Liver (tissue), 9 donors: ENCODE results near the gene IMPA2. TPM values are rescaled to one million over a fixed set of nuclear protein-coding genes. Genes with fewer than 3 reads are reported as not detected.
"Not testable (repeated sequence)": the region's sequence is repeated elsewhere in the genome, so short reads cannot be mapped to it uniquely, and the experiment has no call there.

ENCODE experiments used
- DNase-seq: peaks from one replicate; pipeline ENCODE4 v3.0.0-alpha.2; 2017; ENCODE audit warnings: low spot score
- H3K27ac ChIP-seq, 2 donors: one replicate each; pipeline ENCODE4 v1.7.0; 2013; ENCODE audit warnings: inconsistent platforms in 2 of 2, low read length in 2 of 2, control low read depth in 1 of 2, low read depth in 1 of 2, mild to moderate bottlenecking in 1 of 2
- H3K27me3 ChIP-seq, 4 donors: one replicate each; pipeline versions ENCODE4 v1.6.1 to v1.7.0; 2013; ENCODE audit warnings: low read length in 3 of 4, inconsistent platforms in 1 of 4, mild to moderate bottlenecking in 1 of 4, moderate library complexity in 1 of 4; ENCODE audit not compliant: control insufficient read depth in 4 of 4, insufficient read depth in 4 of 4
- H3K36me3 ChIP-seq, 4 donors: one replicate each; pipeline versions ENCODE4 v1.6.1 to v1.7.0; 2013; ENCODE audit warnings: low read length in 3 of 4, mild to moderate bottlenecking in 3 of 4, low read depth in 1 of 4, moderate library complexity in 1 of 4; ENCODE audit not compliant: control insufficient read depth in 4 of 4, insufficient read depth in 3 of 4
- H3K4me1 ChIP-seq, 4 donors: one replicate each; pipeline versions ENCODE4 v1.6.1 to v1.7.0; 2013; ENCODE audit warnings: low read length in 3 of 4, mild to moderate bottlenecking in 3 of 4, moderate library complexity in 1 of 4; ENCODE audit not compliant: control insufficient read depth in 4 of 4, insufficient read depth in 4 of 4
- H3K4me3 ChIP-seq, 3 donors: one replicate each; pipeline versions ENCODE4 v1.6.1 to v1.7.0; 2013; ENCODE audit warnings: low read length in 3 of 3, control low read depth in 1 of 3, low read depth in 1 of 3, mild to moderate bottlenecking in 1 of 3
- H3K9ac ChIP-seq, 2 donors: one replicate each; pipeline ENCODE4 v1.7.0; 2013; ENCODE audit warnings: low read length in 2 of 2, mild to moderate bottlenecking in 2 of 2, moderate library complexity in 2 of 2, control low read depth in 1 of 2, low read depth in 1 of 2
- H3K9me3 ChIP-seq, 4 donors: one replicate each; pipeline versions ENCODE4 v1.6.1 to v1.7.0; 2013; ENCODE audit warnings: low read length in 3 of 4; ENCODE audit not compliant: control insufficient read depth in 4 of 4
- CTCF ChIP-seq: fragments of 150-350 bp; IDR thresholded peaks from 2 replicates; pipeline ENCODE4 v1.5.1; 2017; ENCODE audit warnings: improper control_type of control experiment, low read depth, low read length; ENCODE audit not compliant: missing input control
- EGR1 ChIP-seq, 2 donors: IDR thresholded peaks; 2 replicates each; pipeline ENCODE4 v1.6.1; 2016 to 2018; ENCODE audit warnings: antibody characterized with exemption in 2 of 2, low read depth in 2 of 2
- FOXA1 ChIP-seq: IDR thresholded peaks from 2 replicates; pipeline ENCODE4 v1.6.1; 2016; ENCODE audit warnings: antibody characterized with exemption
- FOXA2 ChIP-seq: IDR thresholded peaks from 2 replicates; pipeline ENCODE4 v1.6.1; 2016; ENCODE audit warnings: antibody characterized with exemption
- GABPA ChIP-seq, 2 donors: IDR thresholded peaks in 1 of 2; conservative IDR thresholded peaks in 1 of 2; 2 replicates each; pipeline ENCODE4 v1.6.1; 2016; ENCODE audit warnings: antibody characterized with exemption in 2 of 2, mild to moderate bottlenecking in 1 of 2, moderate library complexity in 1 of 2
- HNF4A ChIP-seq, 2 donors: conservative IDR thresholded peaks; 2 replicates each; pipeline ENCODE4 v1.6.1; 2016; ENCODE audit warnings: antibody characterized with exemption in 2 of 2, mild to moderate bottlenecking in 2 of 2
- HNF4G ChIP-seq: IDR thresholded peaks from 2 replicates; pipeline ENCODE4 v1.6.1; 2016; ENCODE audit warnings: antibody characterized with exemption
- JUND ChIP-seq, 2 donors: IDR thresholded peaks; 2 replicates each; pipeline ENCODE4 v1.6.1; 2016; ENCODE audit warnings: antibody characterized with exemption in 2 of 2
- NR2F2 ChIP-seq: IDR thresholded peaks from 2 replicates; pipeline ENCODE4 v1.6.1; 2016; ENCODE audit warnings: antibody characterized with exemption
- RAD21 ChIP-seq, 2 donors: IDR thresholded peaks; 2 replicates each; pipeline ENCODE4 v1.6.1; 2016; ENCODE audit warnings: antibody characterized with exemption in 2 of 2, mild to moderate bottlenecking in 2 of 2
- REST ChIP-seq: IDR thresholded peaks from 2 replicates; pipeline ENCODE4 v1.6.1; 2016; ENCODE audit warnings: antibody characterized with exemption, mild to moderate bottlenecking
- RXRA ChIP-seq, 2 donors: IDR thresholded peaks; 2 replicates each; pipeline ENCODE4 v1.6.1; 2017 to 2018; ENCODE audit warnings: antibody characterized with exemption in 2 of 2, mild to moderate bottlenecking in 1 of 2
- SP1 ChIP-seq: IDR thresholded peaks from 2 replicates; pipeline ENCODE4 v1.6.1; 2018; ENCODE audit warnings: antibody characterized with exemption, mild to moderate bottlenecking
- TAF1 ChIP-seq: conservative IDR thresholded peaks from 2 replicates; pipeline ENCODE4 v1.6.1; 2016; ENCODE audit warnings: antibody characterized with exemption, mild to moderate bottlenecking
- YY1 ChIP-seq: IDR thresholded peaks from 2 replicates; pipeline ENCODE4 v1.6.1; 2016; ENCODE audit warnings: antibody characterized with exemption, mild to moderate bottlenecking
- ZBTB33 ChIP-seq: IDR thresholded peaks from 2 replicates; pipeline ENCODE4 v1.6.1; 2016; ENCODE audit warnings: antibody characterized with exemption
- WGBS: extraction: QIAGEN DNeasy Blood & Tissue Kit; methylation state at CpG from one replicate; pipeline ENCODE4 v1.1.7; 2013; 5-methylcytosine and 5-hydroxymethylcytosine counted together
- polyA plus RNA-seq, 2 donors: library from polyadenylated mRNA; stranded (reverse) in 1 of 2; unstranded in 1 of 2; fragments of 200-250 nt in 1 of 2; fragments of >200 nt in 1 of 2; fragmentation: Nextera tagmentation in 1 of 2; extraction: Ambion mirVana in 1 of 2; gene quantifications; one replicate each; pipeline versions ENCODE4 v1.2.1 to v1.2.3, GENCODE V29; 2013 to 2015
- total RNA-seq, 2 donors: library from RNA; depleted of rRNA; stranded (reverse); fragments of >200 nt; gene quantifications; one replicate each; pipeline ENCODE4 v1.2.3, GENCODE V29; 2014
- TF ChIP-seq, protein P1 (sequence below): IDR thresholded peaks from 2 replicates; pipeline ENCODE4 v1.6.1; 2016; ENCODE audit warnings: antibody characterized with exemption
- TF ChIP-seq, protein P2 (sequence below): IDR thresholded peaks from 2 replicates; pipeline ENCODE4 v1.6.1; 2016; ENCODE audit warnings: antibody characterized with exemption
- donor health status: healthy.
- donor health status: healthy.
- donor health status: healthy.
- donor health status: healthy.
- donor health status: healthy.

The IMPA2 gene
- total and polyA plus RNA-seq, 4 donors = 27.5 to 55.8 (median 48.2) TPM

DNA sequence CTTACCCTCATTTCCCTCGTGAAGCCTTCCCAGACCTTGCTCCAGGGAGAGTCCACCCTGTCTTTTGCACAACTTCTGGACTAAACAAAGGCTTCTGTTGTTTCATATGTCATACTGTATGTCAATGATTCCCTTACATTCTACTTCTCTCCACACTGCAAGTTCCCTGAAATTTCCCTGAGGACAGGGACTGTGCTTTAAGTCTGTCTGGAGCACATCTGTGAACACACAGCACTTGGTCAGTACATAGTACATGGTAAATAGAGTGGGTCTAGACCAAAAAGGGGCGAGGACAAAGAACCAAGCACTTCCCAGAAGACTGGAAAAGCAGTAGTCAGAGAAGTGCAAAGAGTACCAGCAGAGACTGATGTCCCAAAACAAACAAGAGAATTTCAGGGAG is 23.7 kb upstream of the IMPA2 start:
- Histone ChIP-seq H3K4me3 (no peak overlapping the region), H3K36me3 (no peaks in the 10 kb centered on the region), H3K9me3 (peaks cover 1 to 8% (median 2%) of the 10 kb centered on the region in 4 donors), H3K4me1 (no peaks in the 10 kb centered on the region), H3K27me3 (no peaks in the 10 kb centered on the region), H3K27ac (no peak overlapping the region), H3K9ac (no peak overlapping the region)
- no peak for TF ChIP-seq GABPA (IDR thresholded peaks at IDR 0.05 in 1 of 2, conservative IDR thresholded peaks at IDR 0.05 in 1 of 2)
- no peak for TF ChIP-seq SP1
- TF ChIP-seq, protein P1, sequence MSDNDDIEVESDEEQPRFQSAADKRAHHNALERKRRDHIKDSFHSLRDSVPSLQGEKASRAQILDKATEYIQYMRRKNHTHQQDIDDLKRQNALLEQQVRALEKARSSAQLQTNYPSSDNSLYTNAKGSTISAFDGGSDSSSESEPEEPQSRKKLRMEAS = no peak
- no peak for TF ChIP-seq HNF4A (conservative IDR thresholded peaks at IDR 0.05)
- no peak for TF ChIP-seq YY1
- no peak for TF ChIP-seq JUND (IDR thresholded peaks at IDR 0.05)
- TF ChIP-seq, protein P2, sequence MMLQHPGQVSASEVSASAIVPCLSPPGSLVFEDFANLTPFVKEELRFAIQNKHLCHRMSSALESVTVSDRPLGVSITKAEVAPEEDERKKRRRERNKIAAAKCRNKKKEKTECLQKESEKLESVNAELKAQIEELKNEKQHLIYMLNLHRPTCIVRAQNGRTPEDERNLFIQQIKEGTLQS = no peak
- TF ChIP-seq RXRA (IDR thresholded peaks at IDR 0.05) = no peak
- TF ChIP-seq HNF4G = no peak
- TF ChIP-seq CTCF = no peak
- no peak for TF ChIP-seq EGR1 (IDR thresholded peaks at IDR 0.05; ENCODE audit: low read depth in 2 of 2)
- no peak for TF ChIP-seq NR2F2
- no peak for TF ChIP-seq FOXA2
- no peak for TF ChIP-seq ZBTB33
- 81% methylated on average over 2 of the region's 2 CpGs for WGBS
- no peak for DNase-seq

- H3K36me3 ChIP-seq, DNase-seq, H3K27ac ChIP-seq, H3K4me1 ChIP-seq, H3K27me3 ChIP-seq, H3K4me3 ChIP-seq, H3K9me3 ChIP-seq, H3K9ac ChIP-seq: not testable (repeated sequence)
- WGBS = 98% methylated on average over 33 of the region's 33 CpGs
Observed at GRCh38 chr18:11959651-11960050, 21.7 kb upstream of the IMPA2 start.

- no peaks in the 10 kb centered on the region for H3K4me1 ChIP-seq
- H3K36me3 ChIP-seq = no peaks in the 10 kb centered on the region
- WGBS = 88% methylated on average over 17 of the region's 17 CpGs
- H3K9me3 ChIP-seq = peaks cover 1 to 8% (median 2%) of the 10 kb centered on the region in 4 donors
- no peaks in the 10 kb centered on the region for H3K27me3 ChIP-seq
- no peak overlapping the region for H3K9ac ChIP-seq
- no peak overlapping the region for H3K27ac ChIP-seq
- H3K4me3 ChIP-seq = no peak overlapping the region
- no peak for DNase-seq
- no peak for TF ChIP-seq TAF1
- no peak for TF ChIP-seq SP1
- TF ChIP-seq REST = no peak
- TF ChIP-seq, protein P1 = no peak
- no peak for TF ChIP-seq ZBTB33
- TF ChIP-seq YY1 = no peak
- no peak for TF ChIP-seq FOXA1
- no peak for TF ChIP-seq JUND (IDR thresholded peaks at IDR 0.05)
- no peak for TF ChIP-seq HNF4G
- no peak for TF ChIP-seq NR2F2
- TF ChIP-seq RXRA (IDR thresholded peaks at IDR 0.05) = no peak
- no peak for TF ChIP-seq RAD21 (IDR thresholded peaks at IDR 0.05)
Observed at GRCh38 chr18:11960743-11961380, 20.4 kb upstream of the IMPA2 start.
